Fibroblast of the aortic adventitia (primary cell): Measurements from ENCODE around the gene TFAP2A. TPM values are rescaled to one million over a fixed set of nuclear protein-coding genes. Genes with fewer than 3 reads are reported as not detected.

Source experiments
- DNase-seq: peaks from one replicate; pipeline ENCODE4 v3.0.0-alpha.2; 2010; ENCODE audit warnings: low read depth
- H3K4me3 ChIP-seq: 2 replicates; pipeline ENCODE4 v1.5.1; 2011; ENCODE audit warnings: low read depth, mild to moderate bottlenecking, control low read depth, low read length, moderate library complexity
- CTCF ChIP-seq: IDR thresholded peaks from 2 replicates; pipeline ENCODE4 v1.5.1; 2011; ENCODE audit warnings: mild to moderate bottlenecking, low read length, control low read depth, inconsistent platforms; ENCODE audit not compliant: insufficient read depth
- total RNA-seq: library from RNA; depleted of rRNA; stranded (reverse); fragments of >200 nt; gene quantifications from 2 replicates; pipeline ENCODE4 v1.2.3, GENCODE V29; 2012; ENCODE audit warnings: low replicate concordance

The TFAP2A gene
- total RNA-seq, 1 donor, result 1.4 TPM

- DNase-seq, result no peak
- no peak overlapping the region for H3K4me3 ChIP-seq
- TF ChIP-seq CTCF, result no peak
Observed at GRCh38 chr6:10398446-10399218, 16.2 kb downstream of the TFAP2A start.

- DNase-seq, result no peak
- H3K4me3 ChIP-seq, result no peak overlapping the region
- TF ChIP-seq CTCF, result no peak
Observed at GRCh38 chr6:10397756-10398445, 17.0 kb downstream of the TFAP2A start.

GRCh38 chr6:10396785-10397184 lies 18.1 kb downstream of the TFAP2A start:
- no peak overlapping the region for H3K4me3 ChIP-seq
- no peak for DNase-seq
- no peak for TF ChIP-seq CTCF

- H3K4me3 ChIP-seq, result no peak overlapping the region
- DNase-seq, result no peak
- no peak for TF ChIP-seq CTCF
Observed at GRCh38 chr6:10395704-10396546, 18.9 kb downstream of the TFAP2A start.

- no peak for DNase-seq
- TF ChIP-seq CTCF, result no peak
- no peak overlapping the region for H3K4me3 ChIP-seq
Observed at GRCh38 chr6:10395171-10395703, 19.6 kb downstream of the TFAP2A start.

- TF ChIP-seq CTCF, result no peak
- no peak for DNase-seq
- no peak overlapping the region for H3K4me3 ChIP-seq
Observed at GRCh38 chr6:10393544-10394225, 21.2 kb downstream of the TFAP2A start.
